Breast epithelium (tissue), 4 donors: Measurements from ENCODE around the gene AFMID. TPM values are rescaled to one million over a fixed set of nuclear protein-coding genes. Genes with fewer than 3 reads are reported as not detected.
A peak's percentile ranks its signal among the peaks of the same experiment; 100 is the strongest.

ENCODE experiments used
- DNase-seq, 2 donors: peaks; one replicate each; pipeline ENCODE4 v3.0.0-alpha.2; 2019; ENCODE audit warnings: low spot score in 2 of 2
- H3K27ac ChIP-seq, 2 donors: fragments of 200-600 bp; sonication (generic) in 1 of 2; one replicate each; pipeline ENCODE4 v1.5.1; 2016 to 2019; ENCODE audit warnings: mild to moderate bottlenecking in 1 of 2
- H3K27me3 ChIP-seq, 2 donors: fragments of 200-600 bp; sonication (generic) in 1 of 2; one replicate each; pipeline versions ENCODE4 v1.5.1 to v1.6.0; 2017 to 2019; ENCODE audit warnings: control low read depth in 1 of 2, mild to moderate bottlenecking in 1 of 2
- H3K36me3 ChIP-seq: fragments of 200-600 bp; one replicate; pipeline ENCODE4 v1.5.1; 2019
- H3K4me1 ChIP-seq, 2 donors: fragments of 200-600 bp; sonication (generic); one replicate each; pipeline ENCODE4 v1.5.1; 2016 to 2019; ENCODE audit warnings: control low read depth in 1 of 2
- H3K4me3 ChIP-seq, 3 donors: fragments of 200-600 bp; sonication (generic); 1 replicate in 2 of 3; 2 replicates in 1 of 3; pipeline ENCODE4 v1.5.1; 2016 to 2019; ENCODE audit warnings: mild to moderate bottlenecking in 3 of 3, moderate library complexity in 2 of 3
- H3K9me3 ChIP-seq, 2 donors: fragments of 200-600 bp; sonication (generic) in 1 of 2; one replicate each; pipeline ENCODE4 v1.5.1; 2016 to 2019; ENCODE audit warnings: control low read depth in 1 of 2
- CTCF ChIP-seq, 3 donors: fragments of 450-650 bp; IDR thresholded peaks; one replicate each; pipeline ENCODE4 v1.5.1; 2016 to 2017; ENCODE audit warnings: antibody characterized with exemption in 3 of 3, mild to moderate bottlenecking in 3 of 3, moderate library complexity in 3 of 3
- POLR2A ChIP-seq: fragments of 450-650 bp; IDR thresholded peaks from one replicate; pipeline ENCODE4 v1.6.1; 2016; ENCODE audit warnings: antibody characterized with exemption, mild to moderate bottlenecking, moderate library complexity
- POLR2AphosphoS5 ChIP-seq, 3 donors: sonication (generic); formaldehyde crosslinking; IDR thresholded peaks; one replicate each; pipeline ENCODE4 v1.6.1; 2017; ENCODE audit warnings: antibody characterized with exemption in 3 of 3
- intact Hi-C: fragments of 100-400 bp; cut with DNase I; formaldehyde crosslinking; loops from one replicate; pipeline ENCODE4 v1.15.1; 2023; ENCODE audit warnings: low total_unique reads
- total RNA-seq, 3 donors: library from RNA; depleted of rRNA; stranded (reverse); fragments of >200 nt; gene quantifications; one replicate each; pipeline ENCODE4 v1.1.0, GENCODE V29; 2016

Gene AFMID
- total RNA-seq, 3 donors from 2014 or later, result 12.3 to 66.2 (median 65.2) TPM

GRCh38 chr17:78227455-78227916, 40.3 kb downstream of the AFMID start:
- intact Hi-C loops, result loop anchor here (5.0 kb wide), 1 partner anchor 1135 kb away; no protein-coding TSS in a partner anchor
- Histone ChIP-seq H3K4me1 (no peaks in the 10 kb centered on the region), H3K27ac (no peak overlapping the region), H3K36me3 (no peaks in the 10 kb centered on the region), H3K27me3 (peaks cover 5 to 21% of the 10 kb centered on the region in 2 donors), H3K4me3 (no peak overlapping the region), H3K9me3 (no peaks in the 10 kb centered on the region)
- DNase-seq, result no peak
- no peak for TF ChIP-seq CTCF (IDR thresholded peaks at IDR 0.05)
- no peak for TF ChIP-seq POLR2AphosphoS5 (IDR thresholded peaks at IDR 0.05)
- no peak for TF ChIP-seq POLR2A

- intact Hi-C loops, result loop anchor here (5.0 kb wide), 1 partner anchor 1136 kb away; no protein-coding TSS in a partner anchor
- H3K36me3 ChIP-seq, result no peaks in the 10 kb centered on the region
- DNase-seq, result no peak
- TF ChIP-seq CTCF (IDR thresholded peaks at IDR 0.05) (no peak), POLR2AphosphoS5 (IDR thresholded peaks at IDR 0.05) (no peak), POLR2A (no peak)
- peaks cover 5 to 24% of the 10 kb centered on the region in 2 donors for H3K27me3 ChIP-seq
- no peaks in the 10 kb centered on the region for H3K4me1 ChIP-seq
- no peak overlapping the region for H3K27ac ChIP-seq
- no peak overlapping the region for H3K4me3 ChIP-seq
- no peaks in the 10 kb centered on the region for H3K9me3 ChIP-seq
Observed at GRCh38 chr17:78228176-78228575, 41.0 kb downstream of the AFMID start.

GRCh38 chr17:78230252-78230962, 43.2 kb downstream of the AFMID start:
- no peaks in the 10 kb centered on the region for H3K9me3 ChIP-seq
- no peak overlapping the region for H3K27ac ChIP-seq
- no peaks in the 10 kb centered on the region for H3K36me3 ChIP-seq
- peaks cover 5 to 24% of the 10 kb centered on the region in 2 donors for H3K27me3 ChIP-seq
- DNase-seq, result no peak
- H3K4me1 ChIP-seq, result no peaks in the 10 kb centered on the region
- no peak overlapping the region for H3K4me3 ChIP-seq
- TF ChIP-seq CTCF (IDR thresholded peaks at IDR 0.05), result no peak
- intact Hi-C loops, result loop anchor here (10.0 kb wide), 1 partner anchor 1624 kb away; no protein-coding TSS in a partner anchor

- peaks cover 5 to 24% of the 10 kb centered on the region in 2 donors for H3K27me3 ChIP-seq
- DNase-seq, result no peak
- no peaks in the 10 kb centered on the region for H3K4me1 ChIP-seq
- TF ChIP-seq POLR2A (no peak), CTCF (IDR thresholded peaks at IDR 0.05) (no peak), POLR2AphosphoS5 (IDR thresholded peaks at IDR 0.05) (no peak)
- no peak within 1 kb of the TSS for H3K27ac ChIP-seq
- no peaks in the 10 kb centered on the region for H3K9me3 ChIP-seq
- peak within 1 kb of the TSS in 1 of 3 donors; percentile 54 for H3K4me3 ChIP-seq
- no peaks in the 10 kb centered on the region for H3K36me3 ChIP-seq
- intact Hi-C loops, result loop anchor here (10.0 kb wide), 1 partner anchor 1624 kb away; no protein-coding TSS in a partner anchor
Observed at GRCh38 chr17:78230996-78231935, 44.1 kb downstream of the AFMID start, which contains the start of gene TMEM235. TSS of gene TMEM235 (plus strand) at chr17:78231631. CDS start at chr17:78232024, 393 bp downstream.
